ENCODE results near the gene FHAD1.

DNA sequence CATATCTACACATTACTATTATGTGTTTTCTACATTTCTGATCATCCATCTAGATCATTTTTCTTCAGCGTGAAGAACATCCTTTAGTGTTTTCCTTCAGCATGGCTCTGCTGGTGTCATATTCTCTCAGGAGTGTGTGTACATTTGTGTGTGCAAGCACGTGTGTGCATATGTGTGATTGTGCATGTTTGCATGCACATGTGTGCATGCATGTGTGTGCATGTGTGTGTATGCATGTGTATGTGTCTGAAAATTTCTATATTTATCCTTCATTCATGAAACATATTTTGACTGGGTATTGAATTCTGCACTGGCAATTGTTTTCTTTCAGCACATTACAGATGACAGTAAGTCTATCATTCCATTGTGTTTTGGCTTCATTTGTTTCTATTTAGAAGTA, 74.6 kb downstream of the FHAD1 start:
- TF ChIP-seq POLR2A (IDR thresholded peaks at IDR 0.05) = no peak
- TF ChIP-seq, protein P1, sequence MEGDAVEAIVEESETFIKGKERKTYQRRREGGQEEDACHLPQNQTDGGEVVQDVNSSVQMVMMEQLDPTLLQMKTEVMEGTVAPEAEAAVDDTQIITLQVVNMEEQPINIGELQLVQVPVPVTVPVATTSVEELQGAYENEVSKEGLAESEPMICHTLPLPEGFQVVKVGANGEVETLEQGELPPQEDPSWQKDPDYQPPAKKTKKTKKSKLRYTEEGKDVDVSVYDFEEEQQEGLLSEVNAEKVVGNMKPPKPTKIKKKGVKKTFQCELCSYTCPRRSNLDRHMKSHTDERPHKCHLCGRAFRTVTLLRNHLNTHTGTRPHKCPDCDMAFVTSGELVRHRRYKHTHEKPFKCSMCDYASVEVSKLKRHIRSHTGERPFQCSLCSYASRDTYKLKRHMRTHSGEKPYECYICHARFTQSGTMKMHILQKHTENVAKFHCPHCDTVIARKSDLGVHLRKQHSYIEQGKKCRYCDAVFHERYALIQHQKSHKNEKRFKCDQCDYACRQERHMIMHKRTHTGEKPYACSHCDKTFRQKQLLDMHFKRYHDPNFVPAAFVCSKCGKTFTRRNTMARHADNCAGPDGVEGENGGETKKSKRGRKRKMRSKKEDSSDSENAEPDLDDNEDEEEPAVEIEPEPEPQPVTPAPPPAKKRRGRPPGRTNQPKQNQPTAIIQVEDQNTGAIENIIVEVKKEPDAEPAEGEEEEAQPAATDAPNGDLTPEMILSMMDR (IDR thresholded peaks at IDR 0.05) = no peak

All from right lobe of liver (tissue), 4 donors.